Caco-2 (cell line): ENCODE measurements around the gene KIF26B. TPM values are rescaled to one million over a fixed set of nuclear protein-coding genes. Genes with fewer than 3 reads are reported as not detected.
A peak's percentile ranks its signal among the peaks of the same experiment; 100 is the strongest.

Experiments used
- BruUV-seq: library from RNA; stranded (reverse); fragments of 400-500 nt; replicated peaks from 2 replicates; lab custom pipeline; 2021; lab: Mats Ljungman, UMichigan
- CTCF ChIA-PET: fragments of 300-600 bp; sonication (Branson Sonifier 250); formaldehyde crosslinking; loops from one replicate; lab custom pipeline; 2022; ENCODE audit warnings: antibody characterized with exemption; lab: Charles Lee
- POLR2A ChIA-PET: fragments of 300-600 bp; sonication (Branson Sonifier 250); formaldehyde crosslinking; loops from one replicate; lab custom pipeline; 2022; ENCODE audit warnings: antibody characterized with exemption; lab: Charles Lee
- DNase-seq, 2 experiments: peaks; one replicate each; pipeline versions ENCODE4 v3.0.0 to v3.0.0-alpha.2; 2020 to 2022
- H3K27me3 ChIP-seq: replicated peaks from 2 replicates; pipeline ENCODE4 v1.6.0; 2011; ENCODE audit warnings: low read length; ENCODE audit not compliant: control insufficient read depth, insufficient read depth
- H3K36me3 ChIP-seq: 2 replicates; pipeline ENCODE4 v1.5.1; 2011; ENCODE audit warnings: low read length; ENCODE audit not compliant: control insufficient read depth, insufficient read depth
- H3K4me1 ChIP-seq: fragments of 250-450 bp; sonication (Bioruptor Pico); 2 replicates; pipeline ENCODE4 v1.5.1; 2020; ENCODE audit warnings: mild to moderate bottlenecking
- H3K4me3 ChIP-seq: 2 replicates; pipeline ENCODE4 v1.5.1; 2011; ENCODE audit warnings: low read depth, mild to moderate bottlenecking, control low read depth, low read length
- H3K9me3 ChIP-seq: fragments of 250-450 bp; sonication (Bioruptor Pico); 2 replicates; pipeline ENCODE4 v1.5.1; 2020; ENCODE audit warnings: mild to moderate bottlenecking, moderate library complexity
- H3K27ac Mint-ChIP-seq: one replicate; pipeline ENCODE4 v1.8.0; 2022; ENCODE audit warnings: mixed read lengths; ENCODE audit not compliant: unreplicated experiment
- H3K27me3 Mint-ChIP-seq: one replicate; pipeline ENCODE4 v1.8.0; 2022; ENCODE audit warnings: mixed read lengths; ENCODE audit not compliant: insufficient read depth, unreplicated experiment
- H3K36me3 Mint-ChIP-seq: one replicate; pipeline ENCODE4 v1.8.0; 2022; ENCODE audit warnings: mild to moderate bottlenecking, mixed read lengths; ENCODE audit not compliant: insufficient read depth, unreplicated experiment
- H3K4me1 Mint-ChIP-seq: one replicate; pipeline ENCODE4 v1.8.0; 2022; ENCODE audit warnings: low read depth, mixed read lengths; ENCODE audit not compliant: unreplicated experiment
- H3K4me3 Mint-ChIP-seq: one replicate; pipeline ENCODE4 v1.8.0; 2022; ENCODE audit warnings: mild to moderate bottlenecking, moderate library complexity, mixed read lengths; ENCODE audit not compliant: unreplicated experiment
- H3K9me3 Mint-ChIP-seq: one replicate; pipeline ENCODE4 v1.8.0; 2022; ENCODE audit warnings: mixed read lengths; ENCODE audit not compliant: unreplicated experiment
- CTCF ChIP-seq, 2 experiments: fragments of 200-600 bp in 1 of 2; IDR thresholded peaks; 1 replicate in 1 of 2; 2 replicates in 1 of 2; pipeline versions ENCODE4 v1.5.1 to v1.8.0; 2011 to 2022; ENCODE audit warnings: antibody characterized with exemption in 1 of 2, control low read depth in 1 of 2, inconsistent platforms in 1 of 2, low read depth in 1 of 2, low read length in 1 of 2, mild to moderate bottlenecking in 1 of 2, moderate library complexity in 1 of 2; ENCODE audit not compliant: insufficient read depth in 1 of 2, severe bottlenecking in 1 of 2, unreplicated experiment in 1 of 2
- intact Hi-C: fragments of 100-400 bp; cut with micrococcal nuclease; formaldehyde crosslinking; loops from one replicate; pipeline ENCODE4 v1.10.0; 2022; ENCODE audit not compliant: unreplicated experiment
- total RNA-seq: library from RNA; stranded (reverse); gene quantifications from 2 replicates; pipeline ENCODE4 v1.2.3, GENCODE V29; 2022

Gene KIF26B
- total RNA-seq, 1 experiment from 2014 or later = 4.9 TPM

GRCh38 chr1:245153552-245154428, 995 bp upstream of the KIF26B start:
- peak in 1 of 2 experiments; percentile 28 for DNase-seq
- Mint-ChIP-seq H3K27ac (no peak overlapping the region), H3K4me1 (no peaks in the 10 kb centered on the region), H3K9me3 (no peaks in the 10 kb centered on the region), H3K27me3 (peaks cover 8% of the 10 kb centered on the region), H3K36me3 (no peaks in the 10 kb centered on the region), H3K4me3 (peak overlapping the region; percentile 97)
- TF ChIP-seq CTCF (IDR thresholded peaks at IDR 0.05; ENCODE audit: insufficient read depth in 1 of 2, low read depth in 1 of 2, low read length in 1 of 2, severe bottlenecking in 1 of 2, unreplicated experiment in 1 of 2) = no peak
- BruUV-seq = no TSS peak
- Histone ChIP-seq H3K36me3 (no peaks in the 10 kb centered on the region), H3K9me3 (no peaks in the 10 kb centered on the region), H3K4me1 (peaks cover 8% of the 10 kb centered on the region), H3K27me3 (no peaks in the 10 kb centered on the region; the same call in none of the 2 replicates), H3K4me3 (peak overlapping the region; percentile 63)
- intact Hi-C loops = loop anchor here (1.0 to 10.0 kb wide), 11 partner anchors 74 to 963 kb away; no protein-coding TSS in a partner anchor
- POLR2A ChIA-PET = interaction anchor here (1.1 kb wide), 1 partner anchor 501 kb away, joined by 3 read pairs; no protein-coding TSS in a partner anchor
- CTCF ChIA-PET = interaction anchor here (0.6 to 1.5 kb wide), 14 partner anchors 11 to 927 kb away, joined by 3 to 12 read pairs (median 3); no protein-coding TSS in a partner anchor

GRCh38 chr1:245155272-245156040, 671 bp downstream of the KIF26B start:
- Mint-ChIP-seq H3K27ac (no peak overlapping the region), H3K27me3 (peaks cover 8% of the 10 kb centered on the region), H3K9me3 (no peaks in the 10 kb centered on the region), H3K4me1 (no peaks in the 10 kb centered on the region), H3K36me3 (no peaks in the 10 kb centered on the region), H3K4me3 (peak overlapping the region; percentile 97)
- CTCF ChIA-PET = interaction anchor here (0.8 to 2.6 kb wide), 11 partner anchors 12 to 848 kb away, joined by 3 to 15 read pairs (median 4); no protein-coding TSS in a partner anchor
- BruUV-seq = no TSS peak
- Histone ChIP-seq H3K9me3 (no peaks in the 10 kb centered on the region), H3K27me3 (no peaks in the 10 kb centered on the region; the same call in none of the 2 replicates), H3K36me3 (no peaks in the 10 kb centered on the region), H3K4me3 (peak overlapping the region; percentile 63), H3K4me1 (peaks cover 8% of the 10 kb centered on the region)
- intact Hi-C loops = loop anchor here (2.0 to 10.0 kb wide), 10 partner anchors 107 to 699 kb away; no protein-coding TSS in a partner anchor
- DNase-seq = peak in 1 of 2 experiments; percentile 33
- TF ChIP-seq CTCF (IDR thresholded peaks at IDR 0.05; ENCODE audit: insufficient read depth in 1 of 2, low read depth in 1 of 2, low read length in 1 of 2, severe bottlenecking in 1 of 2, unreplicated experiment in 1 of 2) = peak; percentile 3 to 5
- POLR2A ChIA-PET = interaction anchor here (0.6 kb wide), 1 partner anchor 452 kb away, joined by 7 read pairs; no protein-coding TSS in a partner anchor
